GM08714 (cell line): ENCODE measurements around the gene SLC12A8.

Experiments
- H3K4me3 ChIP-seq: fragments of 200-500 bp; sonication (Bioruptor generic); 2 replicates; pipeline ENCODE4 v1.5.1; 2014; ENCODE audit warnings: mild to moderate bottlenecking, low read length, inconsistent platforms
- ZNF274 ChIP-seq: IDR thresholded peaks from 2 replicates; pipeline ENCODE4 v1.6.1; 2012; ENCODE audit warnings: mild to moderate bottlenecking, low read depth, low read length

The SLC12A8 gene

DNA sequence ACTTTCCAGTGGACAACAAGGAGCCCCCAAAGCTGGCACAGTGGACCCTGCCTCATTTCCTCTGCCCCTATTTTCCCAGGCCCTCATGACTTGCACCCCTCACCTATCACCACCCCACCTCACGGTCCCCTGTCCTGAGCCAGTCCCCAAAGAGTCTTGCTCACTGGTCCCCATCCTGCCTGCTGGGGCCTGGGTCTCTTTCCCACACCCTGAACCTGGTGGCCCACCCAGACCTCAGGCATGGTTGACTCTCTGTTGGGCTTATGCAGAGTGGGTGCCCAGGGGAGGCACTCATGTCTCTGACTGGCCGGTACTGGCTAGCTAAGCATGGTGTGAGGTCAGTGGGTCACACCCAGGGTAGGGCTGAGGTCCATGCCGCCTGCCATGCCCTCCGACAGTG, 73.2 kb downstream of the SLC12A8 start:
- TF ChIP-seq ZNF274 = no peak

DNA sequence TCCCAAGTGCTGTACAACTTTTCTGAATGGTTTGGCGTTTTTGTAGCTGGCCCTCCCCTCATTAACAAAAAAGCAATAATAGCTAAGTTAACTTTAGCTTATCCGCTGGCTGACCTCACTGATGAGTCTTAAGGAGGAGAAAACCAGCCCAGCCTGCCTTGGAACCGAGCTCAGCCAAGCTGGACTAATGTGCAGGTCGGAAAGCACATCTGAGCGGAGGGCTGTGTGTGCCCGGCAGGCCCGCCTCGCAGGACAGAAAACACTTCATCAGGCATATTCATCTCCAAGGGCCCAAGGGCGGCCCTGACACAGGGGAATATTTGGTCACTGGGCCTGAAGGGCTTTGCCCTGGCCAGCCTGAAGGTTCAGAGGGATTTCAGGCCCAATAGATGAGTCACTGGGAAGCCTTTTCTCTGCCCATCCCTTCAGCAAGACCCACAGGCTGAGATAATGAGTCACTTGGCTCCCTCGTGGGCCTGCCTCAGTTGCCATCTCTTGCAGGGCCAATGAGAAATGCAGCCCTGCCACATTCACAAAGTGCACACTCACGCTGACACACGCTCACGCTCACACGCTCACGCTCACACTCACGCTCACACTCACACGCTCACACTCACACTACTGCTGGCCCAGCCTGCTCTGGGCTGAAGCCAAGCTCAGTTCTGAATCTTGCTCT, 75.1 kb downstream of the SLC12A8 start:
- no peak for TF ChIP-seq ZNF274
- no peak overlapping the region for H3K4me3 ChIP-seq

More for the DNA sequence above, 73.2 kb downstream of the SLC12A8 start:
- no peak overlapping the region for H3K4me3 ChIP-seq

DNA sequence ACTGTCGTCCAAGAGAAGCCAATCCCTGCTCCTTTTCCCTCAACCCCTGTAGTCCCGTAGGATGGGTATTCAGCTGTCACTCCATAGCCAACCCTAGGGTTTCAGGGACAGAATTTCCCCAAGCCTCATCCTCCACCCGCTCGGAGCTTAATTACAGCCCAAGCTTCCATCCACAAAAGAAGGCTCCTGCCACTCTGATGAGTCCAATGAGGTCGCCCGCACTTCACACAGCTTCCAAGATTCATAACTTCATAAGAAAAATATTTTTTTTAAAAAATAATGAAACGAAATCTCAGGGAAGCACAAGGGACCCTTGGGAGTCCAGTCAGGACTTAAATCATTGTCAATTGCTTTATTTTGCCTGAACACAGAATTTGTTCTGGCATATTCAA, 75.6 kb downstream of the SLC12A8 start:
- no peak for TF ChIP-seq ZNF274
- H3K4me3 ChIP-seq = no peak overlapping the region

DNA sequence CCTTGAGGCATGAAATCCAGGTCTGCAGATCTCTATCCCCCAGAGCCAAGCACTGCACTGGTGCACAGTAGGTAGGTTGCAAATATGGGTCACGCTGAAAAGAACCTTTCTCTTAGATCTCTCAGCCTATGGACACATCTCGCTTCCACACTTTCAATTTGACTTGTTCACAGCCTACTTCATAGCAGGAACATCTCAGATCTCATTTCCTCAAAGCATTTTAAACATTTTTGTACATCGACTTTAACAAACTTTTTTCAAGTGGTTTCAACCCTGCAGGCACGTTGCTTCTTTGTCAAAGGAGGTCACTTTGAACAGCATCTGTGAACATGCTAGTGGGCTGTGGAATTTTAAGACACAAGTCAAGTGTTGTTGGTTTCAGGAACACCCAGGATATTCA, 76.0 kb downstream of the SLC12A8 start:
- TF ChIP-seq ZNF274 = no peak
- H3K4me3 ChIP-seq = no peak overlapping the region

DNA sequence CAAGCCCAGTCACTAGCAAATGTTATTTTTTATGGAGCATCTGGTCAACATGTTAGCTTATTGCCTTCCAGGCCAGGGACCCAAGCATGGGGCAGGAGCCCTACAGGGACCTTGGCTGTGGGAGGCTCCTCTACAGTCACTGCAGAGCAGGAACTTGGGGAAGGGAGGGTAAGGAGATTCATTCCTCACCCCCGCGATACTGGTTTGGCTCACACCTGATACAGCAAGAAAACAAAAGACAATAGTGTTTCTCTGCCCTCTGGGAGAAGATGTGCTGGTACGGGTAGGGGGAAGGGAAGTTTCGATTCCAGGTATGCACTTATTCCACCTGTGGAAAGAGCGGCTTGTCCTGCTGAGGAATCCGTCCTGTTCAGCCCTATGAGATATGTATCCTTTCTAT, 77.6 kb downstream of the SLC12A8 start:
- H3K4me3 ChIP-seq = no peak overlapping the region
- no peak for TF ChIP-seq ZNF274

DNA sequence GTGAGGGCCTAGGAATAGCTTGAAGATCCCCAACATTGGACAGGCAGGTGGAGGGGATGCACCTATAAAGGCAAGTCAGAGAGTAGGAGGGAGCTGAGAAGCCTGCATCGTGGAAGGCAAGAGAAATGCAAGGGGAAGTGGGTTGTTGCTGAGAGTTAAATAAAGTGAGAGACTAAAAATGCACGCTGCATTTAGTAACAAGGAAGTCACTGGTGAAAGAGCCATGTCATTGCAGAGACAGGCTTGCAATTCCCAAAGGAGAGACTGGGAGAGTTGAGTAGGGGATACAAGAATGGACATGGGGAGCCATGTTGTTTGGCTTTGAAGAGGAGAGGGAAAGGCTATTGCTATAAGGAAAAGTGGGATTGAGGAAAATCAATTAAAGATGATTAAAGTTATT, 79.7 kb downstream of the SLC12A8 start:
- TF ChIP-seq ZNF274 = no peak
- H3K4me3 ChIP-seq = no peak overlapping the region

DNA sequence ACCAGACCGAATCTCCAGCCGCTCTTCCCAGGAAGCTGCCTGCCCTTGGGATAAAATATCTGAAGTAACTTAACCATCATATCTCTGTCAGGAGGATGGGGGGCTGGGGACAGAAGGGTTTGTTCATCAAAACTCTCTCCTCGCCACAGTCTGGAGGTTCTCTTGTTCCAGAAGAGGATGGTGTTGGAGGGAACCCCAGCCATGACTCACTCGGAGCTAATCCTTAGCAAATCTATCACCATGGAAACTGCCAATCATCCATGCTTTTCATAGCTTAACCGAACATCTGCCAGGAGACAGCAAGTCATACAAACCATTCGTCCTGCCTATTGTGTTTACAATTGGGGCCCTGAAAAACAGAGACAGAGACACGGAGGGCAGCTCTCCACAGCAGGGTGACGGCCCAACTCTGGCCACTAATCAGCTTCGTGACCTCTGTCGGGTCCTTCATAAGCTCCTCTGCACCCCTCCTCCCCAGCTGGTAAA, 83.0 kb downstream of the SLC12A8 start:
- no peak for TF ChIP-seq ZNF274
- no peak overlapping the region for H3K4me3 ChIP-seq

DNA sequence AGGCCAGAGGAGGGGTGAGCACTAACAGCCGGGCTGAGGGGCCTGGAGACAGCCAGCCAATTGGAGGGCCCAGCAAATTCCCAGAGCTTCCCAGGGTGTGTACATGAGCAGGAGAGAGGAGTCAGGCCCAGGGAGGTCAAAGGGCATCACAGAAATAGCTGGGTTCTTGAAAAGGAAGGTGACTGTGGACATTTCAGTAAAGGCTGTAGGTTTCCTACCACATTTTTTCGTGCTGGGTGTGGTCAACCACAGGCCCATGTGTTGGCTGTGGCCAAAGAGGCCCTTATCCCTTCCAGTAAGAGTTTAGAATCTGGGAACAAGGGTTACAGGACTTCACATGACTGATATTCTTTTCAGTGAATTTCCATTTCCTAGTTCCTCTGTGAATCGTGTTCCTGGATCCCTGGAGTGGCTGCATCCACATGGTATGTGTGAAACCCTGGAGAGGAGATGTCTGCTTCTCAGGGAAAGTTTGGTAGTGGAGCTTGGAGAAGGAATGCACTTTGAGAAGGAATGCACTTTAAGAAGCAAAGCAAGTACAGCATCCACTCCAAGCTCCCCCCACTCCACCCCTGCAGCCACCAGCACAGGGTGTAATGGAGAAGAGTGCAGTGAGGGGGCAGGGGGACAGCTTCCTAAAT, 83.6 kb downstream of the SLC12A8 start:
- H3K4me3 ChIP-seq = no peak overlapping the region
- no peak for TF ChIP-seq ZNF274

DNA sequence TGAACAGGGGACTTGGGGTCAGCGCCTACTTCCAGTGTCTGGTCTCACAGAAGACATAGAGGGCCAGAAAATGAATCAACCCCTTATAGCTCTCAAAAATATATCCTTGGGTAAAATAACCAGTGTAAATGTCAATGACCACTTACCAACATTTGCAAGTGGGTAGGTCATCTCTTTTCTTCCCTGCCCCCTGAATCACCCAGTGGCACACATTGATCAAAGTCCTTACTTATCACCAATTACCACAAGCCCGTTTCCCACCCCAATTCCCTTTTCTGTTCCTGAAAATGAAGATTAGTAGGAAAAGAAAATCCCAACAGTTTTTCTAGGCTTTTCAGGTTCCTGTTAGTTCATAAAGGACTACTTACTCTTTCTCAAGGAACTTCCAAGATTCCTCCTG, 86.2 kb downstream of the SLC12A8 start:
- no peak for TF ChIP-seq ZNF274
- no peak overlapping the region for H3K4me3 ChIP-seq

DNA sequence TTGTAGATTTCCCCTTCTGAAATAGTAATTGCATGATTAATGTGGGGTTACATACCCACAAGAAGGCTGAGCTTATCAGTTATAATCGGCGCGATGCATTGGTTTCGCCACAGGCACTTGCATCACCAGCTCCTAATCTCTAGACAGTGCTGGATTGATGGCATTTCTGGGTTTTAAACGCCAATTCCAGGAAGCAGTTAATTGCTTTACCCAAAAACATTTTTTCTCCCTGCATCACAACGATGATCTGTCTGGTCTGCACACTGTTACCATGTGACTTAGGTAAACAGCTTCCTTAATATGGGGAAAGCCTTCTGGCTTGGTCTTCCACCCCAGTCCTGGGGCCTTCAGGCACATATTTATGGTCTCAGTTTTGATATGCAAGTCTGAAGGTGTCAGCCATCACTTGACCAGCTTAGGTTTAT, 86.7 kb downstream of the SLC12A8 start:
- no peak overlapping the region for H3K4me3 ChIP-seq
- TF ChIP-seq ZNF274 = no peak

DNA sequence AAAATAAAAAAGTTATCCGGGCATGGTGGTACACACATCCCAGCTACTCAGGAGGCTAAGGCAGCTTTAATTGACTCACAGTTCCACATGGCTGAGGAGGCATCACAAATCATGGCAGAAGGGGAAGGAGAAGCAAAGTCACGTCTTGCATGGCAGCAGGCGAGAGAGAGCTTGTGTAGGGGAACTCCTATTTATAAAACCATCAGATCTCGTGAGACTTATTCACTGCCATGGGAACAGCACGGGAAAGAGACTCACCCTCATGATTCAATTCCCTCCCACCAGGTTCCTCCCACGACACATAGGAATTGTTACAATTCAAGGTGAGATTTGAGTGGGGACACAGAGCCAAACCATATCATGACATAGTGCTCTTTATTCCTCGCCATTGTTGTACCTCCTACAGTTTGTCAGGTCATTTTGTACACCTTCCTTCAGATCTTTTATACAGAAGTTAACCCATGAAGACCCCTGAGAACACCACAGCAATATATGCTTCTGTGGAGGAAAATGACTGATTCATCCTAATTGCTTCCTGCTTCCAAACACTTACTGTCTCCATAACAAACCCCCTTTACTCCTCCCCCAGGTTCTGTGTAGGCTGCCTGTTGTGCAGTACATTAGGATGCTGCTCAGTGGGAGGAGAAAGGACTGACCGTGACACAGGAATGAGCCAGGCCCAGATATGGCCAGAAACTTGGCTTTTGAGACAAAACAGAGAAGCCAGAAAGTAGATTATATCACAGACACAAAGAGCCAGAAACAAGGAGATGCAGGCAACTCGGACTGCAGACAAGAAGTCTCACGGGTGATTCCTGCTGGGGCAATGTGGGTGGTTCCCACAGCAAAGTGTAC, 88.9 kb downstream of the SLC12A8 start:
- TF ChIP-seq ZNF274 = no peak
- no peak overlapping the region for H3K4me3 ChIP-seq

DNA sequence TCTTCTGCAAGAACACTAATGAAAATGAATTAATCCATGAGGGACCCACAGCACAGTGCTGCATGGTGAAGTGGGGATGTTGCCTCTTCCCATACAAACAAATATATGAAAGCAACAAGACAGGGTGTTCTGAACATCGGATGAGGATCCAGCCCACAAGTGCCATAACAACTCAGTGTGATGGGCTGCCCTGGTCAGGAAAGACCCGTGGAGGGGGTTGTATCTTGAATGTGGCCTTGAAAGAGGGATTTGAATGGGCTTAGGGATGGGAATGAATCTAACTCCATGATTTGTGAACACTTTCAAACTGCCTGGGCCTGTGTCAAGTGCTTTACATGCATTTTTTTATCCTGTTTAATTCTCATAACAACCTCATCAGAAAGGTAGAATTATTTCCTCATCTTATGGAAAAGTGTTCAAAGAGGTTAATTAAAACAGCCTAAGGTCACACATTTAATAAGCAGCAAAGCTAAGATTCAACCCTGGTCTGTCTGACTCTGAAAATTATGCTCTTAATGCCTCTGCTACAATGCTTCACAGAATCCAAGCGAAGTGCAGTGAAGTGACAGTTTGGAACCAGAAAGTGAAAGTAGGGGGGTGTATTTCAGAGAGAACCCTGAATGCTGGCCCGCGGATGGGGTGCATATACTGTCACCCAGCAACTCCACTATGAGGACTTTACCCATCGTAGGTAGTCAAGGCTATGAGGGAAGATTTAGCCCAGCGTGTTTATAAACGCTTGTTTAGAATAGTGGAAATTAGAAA, 91.1 kb downstream of the SLC12A8 start:
- TF ChIP-seq ZNF274 = no peak
- no peak overlapping the region; the same call in 1 of the 2 replicates for H3K4me3 ChIP-seq

DNA sequence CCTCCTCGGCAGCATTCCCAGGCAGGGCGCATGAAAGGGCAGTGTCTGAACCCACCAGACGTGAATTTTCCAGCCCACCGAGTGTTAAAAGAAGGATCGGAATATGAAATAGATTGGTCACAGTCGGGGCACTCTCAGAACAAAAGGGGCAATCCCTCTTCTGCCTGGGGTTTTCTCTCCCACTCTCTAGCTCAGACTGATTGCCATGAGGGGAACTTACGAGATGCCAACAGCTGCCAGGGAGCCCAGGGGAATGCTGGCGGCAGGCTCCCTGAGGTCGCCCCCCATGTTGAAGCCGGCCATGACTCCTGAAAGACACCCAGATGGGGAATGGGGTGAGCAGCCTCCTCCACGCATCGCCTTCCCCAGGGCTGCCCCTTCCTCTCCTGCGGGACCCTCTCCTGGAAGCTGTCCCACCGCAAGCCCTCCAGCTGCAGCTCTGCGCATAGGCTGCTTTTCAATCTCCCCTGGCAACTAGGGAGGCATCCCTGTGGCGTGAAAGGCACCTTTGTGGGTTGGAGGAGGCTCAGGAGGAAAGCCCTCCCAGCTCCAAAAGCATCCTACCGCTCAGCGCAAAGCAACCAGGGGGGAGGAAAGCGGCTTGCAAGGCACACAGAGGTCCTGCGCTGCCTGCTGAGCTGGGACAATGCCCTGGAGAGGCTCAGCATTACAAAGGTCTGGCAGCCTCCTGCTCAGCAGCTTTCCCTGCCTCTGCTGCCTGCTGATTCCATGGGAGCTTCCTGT, 92.0 kb downstream of the SLC12A8 start:
- no peak overlapping the region for H3K4me3 ChIP-seq
- no peak for TF ChIP-seq ZNF274
